Raji (cell line): ENCODE data around the gene OR10A5.

ENCODE experiments used
- POLR2A ChIP-seq: IDR thresholded peaks from 2 replicates; pipeline ENCODE4 v1.6.1; 2011; ENCODE audit warnings: low read depth, low read length, control low read depth; ENCODE audit not compliant: insufficient read depth

Gene OR10A5, protein sequence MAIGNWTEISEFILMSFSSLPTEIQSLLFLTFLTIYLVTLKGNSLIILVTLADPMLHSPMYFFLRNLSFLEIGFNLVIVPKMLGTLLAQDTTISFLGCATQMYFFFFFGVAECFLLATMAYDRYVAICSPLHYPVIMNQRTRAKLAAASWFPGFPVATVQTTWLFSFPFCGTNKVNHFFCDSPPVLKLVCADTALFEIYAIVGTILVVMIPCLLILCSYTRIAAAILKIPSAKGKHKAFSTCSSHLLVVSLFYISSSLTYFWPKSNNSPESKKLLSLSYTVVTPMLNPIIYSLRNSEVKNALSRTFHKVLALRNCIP

DNA sequence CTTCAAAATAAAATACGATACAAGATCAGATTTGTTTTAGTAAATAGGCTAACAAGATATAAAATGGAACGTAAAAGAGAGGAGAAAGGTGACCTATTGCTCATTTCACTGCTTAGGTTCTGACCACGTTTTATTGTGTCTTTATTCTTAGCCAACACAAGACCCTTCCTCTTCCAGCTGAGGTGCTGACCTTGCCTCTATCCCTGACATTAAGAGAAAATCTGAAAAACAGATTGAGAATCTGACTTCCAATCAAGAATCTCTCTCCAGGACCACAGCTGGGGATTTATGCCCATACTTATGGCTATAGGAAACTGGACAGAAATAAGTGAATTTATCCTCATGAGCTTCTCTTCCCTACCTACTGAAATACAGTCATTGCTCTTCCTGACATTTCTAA lies at the start of gene OR10A5:
Gene OR10A5, plus strand, starts transcription at position 301 of the 400 bp plus-strand sequence. Its CDS starts 0 bp downstream, at position 301.
- no peak for TF ChIP-seq POLR2A

DNA sequence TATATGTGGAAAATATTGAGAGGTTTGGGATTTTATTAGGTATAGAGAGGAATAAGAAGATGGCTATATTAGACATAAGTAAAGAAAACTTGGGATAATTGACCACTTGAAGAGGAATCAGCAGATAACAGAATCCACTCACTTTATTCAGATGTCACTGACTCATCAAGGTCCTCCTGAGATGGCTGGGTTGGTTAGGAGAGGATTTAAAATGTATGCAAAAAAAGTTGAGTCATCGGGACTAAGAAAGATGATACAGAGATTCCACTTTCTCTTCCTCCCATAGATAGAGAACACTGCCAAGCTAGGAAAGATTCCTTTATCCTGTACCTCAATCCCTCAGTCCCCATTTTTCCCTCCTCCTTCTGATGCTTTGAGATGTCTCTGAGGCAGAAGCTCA lies 46.1 kb upstream of the OR10A5 start, which contains the start of gene OR6A2:
Gene OR6A2, minus strand, starts transcription at position 288 of the 400 bp plus-strand sequence. CDS start 3,981 bp downstream, outside the sequence.
- TF ChIP-seq POLR2A, result no peak

DNA sequence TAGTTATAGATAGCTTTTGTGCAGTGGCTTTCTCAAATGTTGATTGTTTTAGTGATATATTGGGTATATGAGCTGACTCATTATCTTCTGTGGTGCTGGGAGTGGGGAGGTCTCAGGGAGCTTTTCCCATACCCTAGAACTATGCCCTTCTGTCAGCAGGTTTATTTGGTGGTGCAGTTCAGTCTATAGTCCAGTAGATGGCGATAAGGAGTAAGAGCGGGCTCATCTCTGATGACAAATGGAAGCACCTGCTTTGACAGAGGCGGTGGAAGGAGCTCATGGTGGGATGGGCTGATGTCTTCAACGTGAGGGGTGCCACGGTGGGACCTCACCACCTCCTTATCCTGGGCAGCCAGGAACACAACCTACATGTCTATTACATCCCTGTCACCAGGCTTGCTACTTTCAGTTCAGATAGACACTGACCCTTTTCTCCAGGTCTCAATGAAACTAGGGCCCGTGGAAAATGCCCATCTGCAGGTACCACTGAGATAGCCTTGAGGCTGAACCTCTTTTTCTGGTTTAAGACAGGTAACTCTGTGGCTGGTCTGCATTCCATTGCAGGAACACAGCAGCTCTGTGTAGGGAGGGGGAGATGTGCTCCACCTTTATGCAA lies 33.0 kb upstream of the OR10A5 start:
- TF ChIP-seq POLR2A, result no peak

DNA sequence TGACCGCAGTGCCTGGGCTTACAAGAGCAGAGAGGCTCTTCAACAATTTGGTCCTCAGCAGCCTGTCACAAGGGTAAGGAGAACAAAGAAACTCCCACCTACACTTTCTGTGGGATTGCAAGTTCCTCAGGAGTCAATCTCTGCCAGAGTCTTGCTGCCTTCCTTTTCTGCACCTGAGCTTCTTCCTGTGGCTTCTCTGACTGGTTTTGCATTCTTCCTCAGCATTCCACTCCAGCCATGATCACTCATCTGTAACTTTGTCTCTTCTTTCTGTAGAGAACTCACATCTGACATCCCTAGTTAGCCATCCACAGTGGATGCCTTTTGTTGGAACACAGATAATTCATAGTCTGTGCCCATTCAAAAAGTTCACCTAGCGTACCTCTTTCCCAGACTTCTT lies 31.8 kb upstream of the OR10A5 start:
- no peak for TF ChIP-seq POLR2A

DNA sequence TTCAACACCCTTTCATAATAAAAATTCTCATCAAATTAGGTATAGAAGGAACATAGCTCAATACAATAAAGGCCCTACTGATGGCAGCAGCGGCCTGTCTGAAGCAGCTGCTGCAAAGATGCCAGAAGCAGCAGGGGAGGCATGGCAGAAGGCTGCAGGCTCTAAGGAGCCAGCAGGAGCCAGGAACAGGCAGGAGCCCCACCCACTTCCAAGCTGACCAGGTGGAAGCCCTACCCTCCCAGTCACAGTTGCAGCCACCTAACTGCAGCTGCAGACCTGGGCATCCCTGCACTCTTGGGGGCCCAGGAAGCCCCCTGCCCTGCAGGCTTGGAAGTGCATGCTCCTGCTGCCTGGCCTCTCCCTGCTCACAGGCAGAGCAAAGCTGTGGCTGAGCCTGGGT lies 27.8 kb upstream of the OR10A5 start:
- no peak for TF ChIP-seq POLR2A

DNA sequence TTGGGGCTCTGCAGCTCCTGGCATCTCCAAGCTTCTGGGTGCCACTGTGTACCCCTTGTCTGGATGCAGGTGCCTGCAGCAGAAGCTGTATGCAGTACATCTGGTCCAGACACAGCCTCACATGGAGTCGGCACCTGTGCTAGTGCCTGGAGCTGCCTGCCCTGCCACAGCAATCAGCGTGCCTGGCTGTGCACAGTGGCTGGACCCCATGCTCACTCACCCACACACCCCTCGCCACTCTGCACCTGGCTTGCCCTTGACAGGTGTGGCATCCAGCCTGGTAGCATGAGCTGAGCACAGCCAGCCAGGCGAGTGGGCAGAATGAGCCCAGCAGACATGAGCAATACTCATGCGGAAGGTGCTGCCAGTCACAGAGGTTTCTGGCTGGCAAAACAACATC lies 26.5 kb upstream of the OR10A5 start:
- TF ChIP-seq POLR2A, result no peak

DNA sequence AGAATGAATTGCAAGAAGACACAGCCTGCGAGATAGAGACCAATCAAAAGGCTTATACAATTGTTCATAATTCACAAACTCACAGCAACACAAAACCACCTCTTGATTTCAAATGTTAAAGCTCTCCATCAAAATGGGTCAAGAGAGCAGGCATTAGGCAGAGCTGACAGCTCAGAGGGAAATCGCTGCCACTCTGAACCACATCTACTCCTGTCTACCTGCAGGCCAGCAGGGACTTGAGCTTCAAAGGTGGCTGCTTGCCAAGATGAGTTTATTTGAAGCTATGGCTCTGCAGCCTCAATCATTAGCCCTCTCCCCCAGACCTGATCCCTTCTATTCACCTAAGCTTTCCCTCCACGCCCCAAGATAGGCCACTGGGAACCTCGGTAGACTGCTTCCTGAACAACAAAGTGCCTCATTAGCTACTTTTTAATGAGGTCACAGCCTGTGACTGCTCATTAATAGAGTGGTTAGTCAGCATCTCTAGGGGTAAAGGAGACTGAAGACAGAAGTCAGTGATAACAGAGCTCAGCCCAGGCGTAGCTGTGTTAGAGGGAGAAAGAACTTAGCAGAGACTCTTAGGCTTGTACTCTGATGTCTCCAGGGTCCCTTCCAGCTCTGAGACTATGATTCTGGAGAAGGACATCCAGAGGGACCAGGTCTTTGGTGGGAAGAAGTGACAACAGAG lies 21.2 kb upstream of the OR10A5 start:
- no peak for TF ChIP-seq POLR2A

DNA sequence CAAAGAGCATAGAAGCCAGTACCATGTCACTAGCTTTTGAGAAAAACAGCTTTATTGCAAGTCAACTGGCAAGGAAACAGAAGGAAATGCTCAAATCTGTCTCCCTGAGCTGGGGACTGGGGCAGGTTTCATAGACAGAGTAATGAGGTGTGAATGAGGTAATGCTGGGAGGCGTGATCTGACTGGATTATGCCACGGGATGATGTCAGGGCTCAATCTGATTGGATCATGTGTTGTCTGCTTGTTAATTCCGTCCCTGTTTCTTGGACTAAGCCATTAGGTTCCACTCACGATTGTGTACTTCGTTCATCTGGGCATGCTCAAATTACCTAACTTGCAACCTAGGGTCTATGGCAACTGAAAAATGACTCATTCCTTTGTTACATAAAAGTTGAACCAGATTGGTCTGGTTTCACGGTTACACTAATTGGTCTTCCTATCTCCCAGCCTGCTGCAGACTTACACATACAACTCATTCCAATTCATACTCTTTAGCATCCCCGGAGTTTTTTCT lies 20.2 kb upstream of the OR10A5 start:
- no peak for TF ChIP-seq POLR2A

DNA sequence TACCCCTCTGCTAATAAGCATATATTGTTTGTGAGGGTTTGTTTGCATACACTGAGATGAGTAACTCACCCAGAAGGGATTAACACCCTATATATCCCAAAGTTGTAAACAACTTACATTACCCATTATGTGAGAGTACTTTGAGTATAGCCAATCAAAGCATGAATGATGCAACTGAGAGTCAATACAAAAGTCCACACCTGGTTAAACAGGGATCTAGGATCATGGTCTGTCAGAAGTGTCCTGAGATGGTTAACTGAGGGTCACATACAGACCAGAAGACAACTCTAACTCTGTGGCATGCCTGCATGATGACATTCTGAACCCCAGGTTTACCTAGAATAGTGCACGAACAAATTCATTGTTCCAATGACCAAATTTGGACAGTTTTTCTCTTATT lies 17.4 kb upstream of the OR10A5 start:
- no peak for TF ChIP-seq POLR2A

DNA sequence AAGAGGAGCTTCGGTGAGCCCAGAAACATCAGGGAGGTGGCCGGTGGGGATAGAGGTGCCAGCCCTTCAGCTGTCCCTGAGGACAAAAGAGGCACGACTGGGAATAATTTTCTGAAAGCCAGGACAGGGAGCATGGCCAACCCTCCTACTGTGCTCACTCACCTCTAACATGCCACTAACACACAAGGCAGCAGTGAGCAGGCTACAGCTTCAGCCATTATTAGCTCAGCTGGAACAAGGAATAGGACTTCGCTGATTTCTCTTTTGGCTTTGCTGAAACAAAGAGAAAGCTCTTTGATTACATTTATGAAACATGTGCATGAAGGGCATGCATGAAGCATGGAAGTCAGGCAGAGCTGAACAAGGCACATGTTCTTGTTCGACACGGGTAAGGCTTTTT lies 12.1 kb upstream of the OR10A5 start:
- no peak for TF ChIP-seq POLR2A

DNA sequence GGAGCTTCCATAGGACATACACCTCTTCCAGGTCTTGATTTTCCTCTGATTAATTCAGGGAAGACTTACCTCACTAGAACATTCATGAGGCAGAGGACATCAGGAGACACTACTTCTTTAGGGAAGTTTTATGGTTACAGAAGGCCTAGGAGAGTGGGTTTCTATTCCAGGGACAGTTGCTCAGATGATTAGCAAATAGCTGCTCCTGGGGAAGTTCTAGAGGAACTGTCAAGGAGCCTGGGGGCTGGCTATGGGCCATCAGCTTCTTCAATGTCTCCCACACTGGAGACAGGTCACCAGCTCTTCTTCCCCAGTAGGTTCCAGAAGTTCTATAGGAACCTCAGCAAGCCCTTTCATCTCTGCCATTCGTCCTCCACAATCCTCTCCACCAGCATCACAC lies 11.5 kb upstream of the OR10A5 start:
- TF ChIP-seq POLR2A, result no peak

DNA sequence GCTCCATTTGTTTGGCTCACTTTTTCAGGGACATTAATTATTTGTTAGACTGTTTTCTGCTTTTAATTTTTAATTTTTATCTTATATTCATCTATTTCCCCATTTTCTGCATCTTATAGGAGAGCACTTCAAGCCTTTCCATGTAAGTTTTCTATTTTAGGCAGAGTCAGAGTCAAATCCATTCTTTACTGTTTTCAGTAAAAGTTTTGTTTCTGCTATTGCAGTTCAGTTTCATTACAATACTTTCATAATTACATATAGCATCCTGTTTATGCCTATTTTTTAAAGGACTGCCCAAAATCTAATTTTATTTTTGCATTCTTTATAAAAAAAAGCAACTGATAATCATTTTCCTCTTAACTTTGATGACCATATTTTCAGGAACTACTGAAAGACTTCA lies 3.8 kb upstream of the OR10A5 start:
- no peak for TF ChIP-seq POLR2A

DNA sequence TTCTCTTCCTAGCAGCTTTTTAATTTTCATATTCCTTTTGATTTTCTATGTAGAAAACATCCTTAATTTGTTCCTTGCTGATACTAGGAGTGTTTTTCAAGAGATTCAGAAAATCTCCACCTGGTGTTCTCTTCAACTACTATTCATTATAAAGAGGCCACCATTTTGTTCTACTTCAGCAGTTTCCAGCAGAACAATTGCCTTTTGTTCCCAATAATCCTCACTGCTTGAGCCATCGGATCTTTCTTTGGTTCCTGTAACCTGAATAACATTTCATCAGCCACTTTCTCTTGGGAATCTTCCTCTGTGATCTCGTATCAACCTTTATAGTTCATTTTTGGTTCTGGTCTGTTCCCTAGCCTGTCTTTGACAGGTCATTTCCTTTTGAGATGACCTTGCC lies 1.8 kb upstream of the OR10A5 start:
- no peak for TF ChIP-seq POLR2A

DNA sequence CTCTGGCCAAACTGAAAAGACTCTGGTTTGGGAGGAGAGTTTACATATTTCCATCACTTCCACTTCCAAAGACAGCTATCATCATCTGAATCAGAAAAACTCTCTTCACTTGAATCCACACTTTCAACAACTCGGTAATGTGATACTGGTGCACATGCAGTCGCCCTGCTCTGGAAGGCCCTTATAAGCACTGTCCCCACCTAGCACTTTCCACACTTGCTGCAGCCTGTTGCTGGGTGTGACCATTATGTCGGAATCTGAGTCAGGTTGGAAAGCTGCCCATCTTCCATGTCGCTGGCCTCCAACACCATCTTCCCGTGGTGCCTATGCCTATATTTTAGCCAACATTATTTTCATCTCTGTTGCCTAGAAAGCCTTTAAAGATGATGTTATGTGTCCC lies 1.1 kb upstream of the OR10A5 start:
- no peak for TF ChIP-seq POLR2A

DNA sequence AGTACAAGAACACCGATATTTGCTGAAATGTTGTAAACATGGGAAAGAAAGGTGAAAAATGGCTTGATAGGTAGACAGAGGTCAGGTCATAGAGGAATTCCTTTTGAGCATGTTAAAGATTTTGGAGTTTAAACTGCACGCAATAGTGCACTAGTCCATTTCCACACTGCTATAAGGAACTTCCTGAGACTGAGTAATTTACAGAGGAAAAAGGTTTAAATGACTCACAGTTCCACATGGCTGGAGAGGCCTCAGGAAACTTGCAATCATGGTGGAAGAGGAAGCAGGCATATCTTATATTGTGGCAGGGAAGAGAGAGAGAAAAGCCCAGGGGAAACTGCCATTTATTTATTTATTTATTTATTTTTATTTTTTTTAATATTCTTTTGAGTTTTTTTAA lies 5.0 kb downstream of the OR10A5 start:
- no peak for TF ChIP-seq POLR2A
